Measurements from ENCODE around the gene EVX1.

Gene EVX1

GRCh38 chr7:27242555-27243339 is at the start of gene EVX1:
TSS of gene EVX1 (plus strand) at chr7:27242802. CDS start at chr7:27243031, 229 bp downstream.
- DNase-seq: peak; percentile 69

GRCh38 chr7:27193335-27194001 is 49.1 kb upstream of the EVX1 start:
- DNase-seq: no peak

- DNase-seq: no peak
Observed at GRCh38 chr7:27194002-27194352, 48.6 kb upstream of the EVX1 start.

GRCh38 chr7:27194686-27195379 is 47.8 kb upstream of the EVX1 start:
- DNase-seq: no peak

GRCh38 chr7:27196287-27196767 is 46.3 kb upstream of the EVX1 start:
- peak; percentile 76 for DNase-seq

- DNase-seq: no peak
Observed at GRCh38 chr7:27197137-27198042, 45.2 kb upstream of the EVX1 start.

- DNase-seq: no peak
Observed at GRCh38 chr7:27198138-27198841, 44.3 kb upstream of the EVX1 start.

- DNase-seq: peak; percentile 45
Observed at GRCh38 chr7:27198871-27199801, 43.5 kb upstream of the EVX1 start.

- peak; percentile 76 for DNase-seq
Observed at GRCh38 chr7:27199849-27200760, 42.5 kb upstream of the EVX1 start, which contains the start of gene HOXA13. TSS of gene HOXA13 (minus strand) at chr7:27200091. CDS start at chr7:27200077, 14 bp downstream.

- no peak for DNase-seq
Observed at GRCh38 chr7:27200761-27201579, 41.6 kb upstream of the EVX1 start.

GRCh38 chr7:27201580-27202017 is 41.0 kb upstream of the EVX1 start:
- no peak for DNase-seq

GRCh38 chr7:27202018-27202861 is 40.4 kb upstream of the EVX1 start:
- no peak for DNase-seq

GRCh38 chr7:27202862-27203134 is 39.8 kb upstream of the EVX1 start:
- DNase-seq: no peak

GRCh38 chr7:27203365-27203953 is 39.1 kb upstream of the EVX1 start:
- no peak for DNase-seq

- DNase-seq: no peak
Observed at GRCh38 chr7:27203964-27204594, 38.5 kb upstream of the EVX1 start.

- DNase-seq: no peak
Observed at GRCh38 chr7:27204851-27205322, 37.7 kb upstream of the EVX1 start.

All from NCI-H1105 (cell line).